Measurements from ENCODE around the gene IGSF5.

The IGSF5 gene

GRCh38 chr21:39834543-39834942 is 89.6 kb downstream of the IGSF5 start:
- DNase-seq (ENCODE audit: low spot score): no peak

DNA sequence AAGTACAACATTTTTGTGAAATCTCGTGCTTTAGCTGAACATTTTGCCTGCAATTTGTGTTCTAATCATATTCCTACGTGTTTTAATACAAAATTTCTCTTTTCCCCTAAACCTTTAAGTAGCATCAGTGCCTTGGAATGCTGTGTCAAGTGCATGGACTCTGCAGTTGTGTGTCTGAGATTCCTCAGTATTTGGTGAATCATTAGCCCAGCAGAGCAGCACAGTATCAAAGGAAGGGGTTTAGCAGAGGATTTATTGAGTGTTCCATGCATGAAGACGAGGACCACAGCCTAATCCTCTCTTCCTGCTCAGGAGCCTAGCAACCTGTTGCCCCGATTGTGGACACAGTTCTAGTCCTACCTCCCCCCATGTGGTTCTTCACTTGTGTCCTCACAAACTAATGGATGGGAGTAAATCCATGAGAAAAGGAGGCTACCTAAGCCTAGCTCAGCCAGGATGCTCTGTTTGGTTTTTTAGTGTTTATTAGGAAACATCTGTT is 92.9 kb downstream of the IGSF5 start:
- DNase-seq (ENCODE audit: low spot score): no peak

DNA sequence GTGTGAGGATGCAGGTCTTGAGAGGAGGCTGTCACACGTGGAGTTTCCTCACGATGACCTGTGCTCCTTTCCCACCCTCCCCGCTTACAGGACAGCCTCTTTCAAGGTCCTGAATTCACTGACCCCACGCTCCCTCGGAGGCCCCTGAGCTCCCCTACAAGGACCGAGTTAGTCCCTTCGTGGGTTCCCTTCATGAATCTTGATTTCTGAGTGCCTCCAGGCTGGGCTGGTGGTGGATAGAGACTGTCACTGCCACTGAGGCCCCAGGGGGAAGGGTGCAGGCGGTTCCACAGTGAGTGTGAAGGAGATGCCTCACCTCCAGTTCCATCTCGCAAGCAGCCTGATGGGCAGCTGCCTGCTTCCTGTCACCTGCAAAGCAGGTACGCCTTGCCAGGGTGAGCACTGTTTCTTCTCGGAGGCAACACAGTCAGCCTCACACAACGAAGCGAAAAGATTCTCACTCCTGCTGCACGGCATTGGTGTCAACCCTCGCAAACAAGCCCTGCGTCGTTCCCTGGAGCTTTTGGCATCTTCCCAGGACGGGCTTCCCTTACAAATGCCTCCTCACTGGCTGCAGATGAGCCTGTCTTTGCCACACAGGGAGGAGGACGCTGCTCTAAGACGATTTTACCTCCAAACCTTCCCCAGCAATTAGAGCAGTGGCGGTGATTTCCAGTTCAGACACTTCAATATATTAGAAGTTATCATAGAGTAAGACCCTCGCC is 95.6 kb downstream of the IGSF5 start:
- no peak for DNase-seq (ENCODE audit: low spot score)

- DNase-seq (ENCODE audit: low spot score): no peak
Observed at GRCh38 chr21:39842741-39843459, 97.9 kb downstream of the IGSF5 start.

GRCh38 chr21:39843483-39843882 is 98.5 kb downstream of the IGSF5 start:
- DNase-seq (ENCODE audit: low spot score): no peak

GRCh38 chr21:39843916-39844315 is 98.9 kb downstream of the IGSF5 start:
- DNase-seq (ENCODE audit: low spot score): no peak

DNA sequence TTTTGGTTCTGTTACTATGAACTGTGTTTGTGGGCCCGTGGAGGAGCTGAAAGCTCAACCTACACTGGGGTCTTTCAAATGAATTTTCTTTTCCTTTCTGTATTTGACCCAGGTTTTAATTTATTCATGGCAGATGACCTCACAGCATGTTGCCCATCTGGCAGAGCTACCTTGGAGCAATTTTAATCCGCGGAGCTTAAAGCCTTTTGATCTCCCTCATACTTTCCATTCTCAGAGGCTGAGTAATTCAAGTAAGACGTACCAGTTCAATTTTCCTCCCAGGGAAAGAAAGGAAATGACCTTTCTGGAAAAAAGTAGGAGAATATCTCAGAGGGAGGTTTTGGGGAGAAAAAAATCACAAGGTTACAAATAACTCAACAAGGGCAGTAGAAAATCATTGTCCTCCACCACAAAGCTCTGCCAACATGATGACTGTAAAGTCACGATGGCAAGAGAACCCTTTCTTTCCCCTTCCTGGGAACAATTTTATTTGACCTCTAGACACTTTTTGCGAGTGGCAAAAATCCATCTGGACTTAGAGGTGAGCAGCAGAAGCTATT is 100.7 kb downstream of the IGSF5 start:
- DNase-seq (ENCODE audit: low spot score): no peak

- DNase-seq (ENCODE audit: low spot score): no peak
Observed at GRCh38 chr21:39847877-39848276, 102.9 kb downstream of the IGSF5 start.

GRCh38 chr21:39849014-39849655 is 104.2 kb downstream of the IGSF5 start:
- DNase-seq (ENCODE audit: low spot score): no peak

DNA sequence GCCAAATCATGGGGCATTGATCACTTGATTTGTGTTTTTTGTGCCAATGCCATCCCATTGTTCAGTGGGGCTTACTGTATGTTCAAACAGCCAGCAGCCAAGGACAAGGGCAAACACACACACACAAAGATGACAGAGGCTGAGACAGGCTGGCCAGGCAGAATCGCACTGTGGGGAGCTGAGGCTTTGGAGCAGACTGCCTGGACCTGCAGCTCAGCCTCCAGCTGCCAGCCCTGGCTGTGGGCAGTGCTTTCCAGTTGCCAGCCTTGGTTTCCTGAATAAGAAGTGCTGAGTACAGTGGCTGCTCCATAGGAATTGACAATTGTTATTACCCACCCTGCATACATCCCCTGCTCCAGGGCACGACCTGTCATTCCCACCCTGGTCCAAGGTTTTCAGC is 105.3 kb downstream of the IGSF5 start:
- DNase-seq (ENCODE audit: low spot score): no peak

DNA sequence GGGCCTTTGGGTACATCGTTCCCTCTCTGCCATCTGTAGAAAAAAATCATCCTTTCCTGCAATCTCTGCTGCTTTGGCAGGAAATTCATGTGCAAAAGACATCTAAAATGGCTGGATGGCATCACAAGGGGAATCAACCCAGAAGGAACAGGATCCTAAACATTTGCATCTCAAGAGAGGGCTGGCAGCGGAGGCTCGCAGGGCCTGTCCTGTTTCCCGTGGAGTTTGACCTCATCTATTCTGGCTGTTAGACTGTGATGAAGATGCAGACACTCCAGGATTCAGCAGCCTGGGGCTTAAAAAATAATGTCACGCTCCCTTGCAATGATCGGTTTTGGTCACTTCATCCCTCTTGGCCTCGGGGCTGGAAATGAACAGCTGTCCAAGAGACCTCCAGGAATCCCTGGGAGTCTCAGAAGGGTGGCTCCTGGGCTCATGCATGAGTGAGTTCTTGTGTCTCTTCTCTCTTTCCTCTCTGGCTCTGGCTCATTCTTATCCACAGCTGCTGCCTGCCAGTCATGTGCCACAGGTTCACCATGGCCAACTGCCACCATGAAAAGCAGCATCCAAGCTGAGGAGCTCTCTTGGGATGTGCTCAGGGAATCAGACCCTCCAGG is 106.1 kb downstream of the IGSF5 start:
- DNase-seq (ENCODE audit: low spot score): no peak
